ENCODE data around the gene TCOF1.

GRCh38 chr5:150356575-150357294, 762 bp upstream of the TCOF1 start:
- TF ChIP-seq YY1 (IDR thresholded peaks at IDR 0.05; ENCODE audit: insufficient read depth, insufficient read length) (no peak), ZNF274 (IDR thresholded peaks at IDR 0.05; ENCODE audit: low read depth, low read length) (no peak), SUZ12 (IDR thresholded peaks at IDR 0.05; ENCODE audit: extremely low read depth, insufficient read depth, insufficient read length) (no peak)
